ENCODE measurements around the gene NELFCD. TPM values are rescaled to one million over a fixed set of nuclear protein-coding genes. Genes with fewer than 3 reads are reported as not detected.

Gene NELFCD
- total and polyA plus RNA-seq, 2 donors from 2014 or later = 50.2 to 63.4 TPM

DNA sequence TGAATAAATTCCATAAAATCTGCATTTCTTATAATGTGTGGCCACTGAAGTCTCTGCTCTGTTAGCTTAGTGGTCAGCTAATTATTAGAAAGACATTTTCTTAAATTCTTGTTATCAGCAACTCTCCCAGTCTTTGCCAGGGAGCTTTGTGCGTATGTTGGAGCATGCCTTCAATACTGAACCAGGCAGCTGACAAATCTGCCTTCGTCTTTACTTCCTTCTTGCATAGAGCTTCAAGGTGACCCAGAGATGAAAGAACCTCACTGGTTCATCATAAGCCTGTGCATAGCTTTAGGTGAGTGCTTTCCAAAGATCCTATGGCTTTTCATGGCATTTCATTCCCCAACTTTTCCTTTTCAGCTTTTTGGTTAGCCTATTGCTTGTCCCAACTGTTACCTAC is 43.0 kb upstream of the NELFCD start:
- no peaks in the 10 kb centered on the region for H3K27me3 ChIP-seq (ENCODE audit: control insufficient read depth, insufficient read depth, low read length)
- FAIRE-seq = no peak
- H3K4me3 ChIP-seq (ENCODE audit: low read length in 3 of 3) = no peak overlapping the region
- intact Hi-C loops (cut with DNase I) = no loop called here
- no peaks in the 10 kb centered on the region for H3K4me1 ChIP-seq (ENCODE audit: control insufficient read depth in 2 of 3, insufficient read depth in 2 of 3, low read depth in 1 of 3, low read length in 3 of 3)
- no peak for TF ChIP-seq CTCF (IDR thresholded peaks at IDR 0.05; ENCODE audit: borderline replicate concordance, extremely low read depth, insufficient read depth)
- H3K27ac ChIP-seq (ENCODE audit: low read depth in 2 of 2, low read length in 2 of 2) = no peak overlapping the region
- no peaks in the 10 kb centered on the region for H3K36me3 ChIP-seq (ENCODE audit: control insufficient read depth in 2 of 3, insufficient read depth in 3 of 3, low read length in 3 of 3)
- H3K9ac ChIP-seq (ENCODE audit: low read length in 3 of 3) = no peak overlapping the region
- DNase-seq = no peak
- peaks cover 0 to 4% (median 2%) of the 10 kb centered on the region in 3 donors for H3K9me3 ChIP-seq (ENCODE audit: control insufficient read depth in 2 of 3, insufficient read depth in 1 of 3, low read length in 3 of 3)

GRCh38 chr20:58938541-58938940 is 42.5 kb upstream of the NELFCD start:
- intact Hi-C loops (cut with DNase I) = no loop called here
- H3K36me3 ChIP-seq (ENCODE audit: control insufficient read depth in 2 of 3, insufficient read depth in 3 of 3, low read length in 3 of 3) = no peaks in the 10 kb centered on the region
- H3K27me3 ChIP-seq (ENCODE audit: control insufficient read depth, insufficient read depth, low read length) = no peaks in the 10 kb centered on the region
- no peak overlapping the region for H3K27ac ChIP-seq (ENCODE audit: low read depth in 2 of 2, low read length in 2 of 2)
- H3K4me1 ChIP-seq (ENCODE audit: control insufficient read depth in 2 of 3, insufficient read depth in 2 of 3, low read depth in 1 of 3, low read length in 3 of 3) = no peaks in the 10 kb centered on the region
- DNase-seq = no peak
- no peak overlapping the region for H3K4me3 ChIP-seq (ENCODE audit: low read length in 3 of 3)
- H3K9me3 ChIP-seq (ENCODE audit: control insufficient read depth in 2 of 3, insufficient read depth in 1 of 3, low read length in 3 of 3) = peaks cover 0 to 4% (median 2%) of the 10 kb centered on the region in 3 donors
- no peak overlapping the region for H3K9ac ChIP-seq (ENCODE audit: low read length in 3 of 3)
- TF ChIP-seq CTCF (IDR thresholded peaks at IDR 0.05; ENCODE audit: borderline replicate concordance, extremely low read depth, insufficient read depth) = no peak
- no peak for FAIRE-seq

- no peak for FAIRE-seq
- no peak for TF ChIP-seq CTCF (IDR thresholded peaks at IDR 0.05; ENCODE audit: borderline replicate concordance, extremely low read depth, insufficient read depth)
- H3K4me1 ChIP-seq (ENCODE audit: control insufficient read depth in 2 of 3, insufficient read depth in 2 of 3, low read depth in 1 of 3, low read length in 3 of 3) = no peaks in the 10 kb centered on the region
These were observed 39.6 kb upstream of the NELFCD start for GRCh38 chr20:58941471-58941870.

GRCh38 chr20:58942549-58942948 is 38.5 kb upstream of the NELFCD start:
- FAIRE-seq (no peak), DNase-seq (no peak)
- Histone ChIP-seq H3K27me3 (ENCODE audit: control insufficient read depth, insufficient read depth, low read length) (no peaks in the 10 kb centered on the region), H3K36me3 (ENCODE audit: control insufficient read depth in 2 of 3, insufficient read depth in 3 of 3, low read length in 3 of 3) (no peaks in the 10 kb centered on the region), H3K4me3 (ENCODE audit: low read length in 3 of 3) (no peak overlapping the region), H3K9ac (ENCODE audit: low read length in 3 of 3) (no peak overlapping the region), H3K4me1 (ENCODE audit: control insufficient read depth in 2 of 3, insufficient read depth in 2 of 3, low read depth in 1 of 3, low read length in 3 of 3) (no peaks in the 10 kb centered on the region), H3K27ac (ENCODE audit: low read depth in 2 of 2, low read length in 2 of 2) (no peak overlapping the region), H3K9me3 (ENCODE audit: control insufficient read depth in 2 of 3, insufficient read depth in 1 of 3, low read length in 3 of 3) (no peaks in the 10 kb centered on the region)
- intact Hi-C loops (cut with DNase I) = no loop called here
- no peak for TF ChIP-seq CTCF (IDR thresholded peaks at IDR 0.05; ENCODE audit: borderline replicate concordance, extremely low read depth, insufficient read depth)

More at GRCh38 chr20:58941471-58941870, 39.6 kb upstream of the NELFCD start:
- intact Hi-C loops (cut with DNase I) = no loop called here
- Histone ChIP-seq H3K27ac (ENCODE audit: low read depth in 2 of 2, low read length in 2 of 2) (no peak overlapping the region), H3K36me3 (ENCODE audit: control insufficient read depth in 2 of 3, insufficient read depth in 3 of 3, low read length in 3 of 3) (no peaks in the 10 kb centered on the region), H3K9me3 (ENCODE audit: control insufficient read depth in 2 of 3, insufficient read depth in 1 of 3, low read length in 3 of 3) (peaks cover 0 to under 1% (median 0%) of the 10 kb centered on the region in 3 donors), H3K4me3 (ENCODE audit: low read length in 3 of 3) (no peak overlapping the region), H3K9ac (ENCODE audit: low read length in 3 of 3) (no peak overlapping the region), H3K27me3 (ENCODE audit: control insufficient read depth, insufficient read depth, low read length) (no peaks in the 10 kb centered on the region)
- no peak for DNase-seq
